ENCODE measurements around the gene MAIP1. TPM values are rescaled to one million over a fixed set of nuclear protein-coding genes. Genes with fewer than 3 reads are reported as not detected.
"Not testable (repeated sequence)": the region's sequence is repeated elsewhere in the genome, so short reads cannot be mapped to it uniquely, and the experiment has no call there.

The MAIP1 gene
- total RNA-seq, 3 donors from 2014 or later = 18.1 to 26.6 (median 22.9) TPM

GRCh38 chr2:199911877-199912161, 43.6 kb upstream of the MAIP1 start:
- Histone ChIP-seq H3K9me3 (peaks cover 3% of the 10 kb centered on the region), H3K4me3 (peak overlapping the region; percentile 86), H3K4me1 (ENCODE audit: low read depth) (peaks cover 7% of the 10 kb centered on the region), H3K36me3 (ENCODE audit: low read depth) (no peaks in the 10 kb centered on the region)
- ATAC-seq (no peak), DNase-seq (no peak)
- no peak for TF ChIP-seq CTCF (IDR thresholded peaks at IDR 0.05)
- intact Hi-C loops (cut with DNase I, micrococcal nuclease) = no loop called here

- intact Hi-C loops (cut with DNase I, micrococcal nuclease); H3K36me3 ChIP-seq (ENCODE audit: low read depth): not testable (repeated sequence)
- DNase-seq = peak in 1 of 3 donors; percentile 9
Measured at GRCh38 chr2:199912553-199913114, 42.7 kb upstream of the MAIP1 start.

GRCh38 chr2:199914372-199914958, 40.9 kb upstream of the MAIP1 start:
- Histone ChIP-seq H3K36me3 (ENCODE audit: low read depth) (no peaks in the 10 kb centered on the region), H3K4me1 (ENCODE audit: low read depth) (peaks cover 7% of the 10 kb centered on the region), H3K4me3 (no peak overlapping the region), H3K9me3 (peaks cover 6% of the 10 kb centered on the region)
- no peak for ATAC-seq
- intact Hi-C loops (cut with DNase I, micrococcal nuclease) = no loop called here
- no peak for DNase-seq
- no peak for TF ChIP-seq CTCF (IDR thresholded peaks at IDR 0.05)

More at GRCh38 chr2:199912553-199913114, 42.7 kb upstream of the MAIP1 start:
- not testable (repeated sequence) for H3K4me3 ChIP-seq; ATAC-seq; H3K9me3 ChIP-seq; H3K4me1 ChIP-seq (ENCODE audit: low read depth)

GRCh38 chr2:199916980-199917379, 38.4 kb upstream of the MAIP1 start:
- Histone ChIP-seq H3K36me3 (ENCODE audit: low read depth) (no peaks in the 10 kb centered on the region), H3K9me3 (peaks cover 6% of the 10 kb centered on the region), H3K4me3 (no peak overlapping the region), H3K4me1 (ENCODE audit: low read depth) (peaks cover 7% of the 10 kb centered on the region)
- DNase-seq = no peak
- no peak for ATAC-seq
- intact Hi-C loops (cut with DNase I, micrococcal nuclease) = no loop called here
- no peak for TF ChIP-seq CTCF (IDR thresholded peaks at IDR 0.05)

GRCh38 chr2:199922856-199923255, 32.5 kb upstream of the MAIP1 start:
- Histone ChIP-seq H3K36me3 (ENCODE audit: low read depth) (no peaks in the 10 kb centered on the region), H3K4me3 (no peak overlapping the region), H3K9me3 (no peaks in the 10 kb centered on the region), H3K4me1 (ENCODE audit: low read depth) (no peaks in the 10 kb centered on the region)
- DNase-seq (no peak), ATAC-seq (no peak)
- intact Hi-C loops (cut with DNase I, micrococcal nuclease) = no loop called here
- no peak for TF ChIP-seq CTCF (IDR thresholded peaks at IDR 0.05)

- no peak for TF ChIP-seq CTCF (IDR thresholded peaks at IDR 0.05)
- intact Hi-C loops (cut with DNase I, micrococcal nuclease) = no loop called here
- no peaks in the 10 kb centered on the region for H3K36me3 ChIP-seq (ENCODE audit: low read depth)
- H3K4me1 ChIP-seq (ENCODE audit: low read depth) = no peaks in the 10 kb centered on the region
- no peak for DNase-seq
- no peak overlapping the region for H3K4me3 ChIP-seq
- no peak for ATAC-seq
- H3K9me3 ChIP-seq = no peaks in the 10 kb centered on the region
Measured at GRCh38 chr2:199923924-199924323, 31.5 kb upstream of the MAIP1 start.

Measured in mucosa of descending colon (tissue), 3 donors.